GM12878 (cell line): Measurements from ENCODE around the gene GINS1. TPM values are rescaled to one million over a fixed set of nuclear protein-coding genes. Genes with fewer than 3 reads are reported as not detected.

ENCODE experiments used
- ATAC-seq: fragments of 200-7000 bp; cut with Tn5 transposase; 3 replicates; pipeline ENCODE4 v1.9.1; 2020; ENCODE audit warnings: mild to moderate bottlenecking, moderate library complexity
- BruUV-seq: library from RNA; stranded (reverse); fragments of 400-500 nt; replicated peaks from 2 replicates; lab custom pipeline; 2021; lab: Mats Ljungman, UMichigan
- CTCF ChIA-PET: fragments of 300-600 bp; sonication (Branson Sonifier 250); formaldehyde crosslinking; extraction: SDS; loops from one replicate; lab custom pipeline; 2021; ENCODE audit warnings: inconsistent platforms; lab: Yijun Ruan, JAX
- POLR2A ChIA-PET: fragments of 350-600 bp; formaldehyde crosslinking; extraction: SDS; loops from one replicate; lab custom pipeline; 2021; ENCODE audit warnings: inconsistent platforms; lab: Charles Lee
- RAD21 ChIA-PET: fragments of 300-600 bp; sonication (Branson Sonifier 250); formaldehyde crosslinking; loops from one replicate; lab custom pipeline; 2023; ENCODE audit warnings: antibody characterized with exemption; ENCODE audit not compliant: unreplicated experiment; lab: Charles Lee
- SMC1A ChIA-PET: fragments of 300-600 bp; sonication (Branson Sonifier 250); formaldehyde crosslinking; loops from one replicate; lab custom pipeline; 2023; ENCODE audit not compliant: unreplicated experiment, uncharacterized antibody; lab: Charles Lee
- DNase-seq: peaks from one replicate; pipeline ENCODE4 v3.0.0-alpha.2; 2011; ENCODE audit warnings: low read depth, low spot score
- FAIRE-seq: peaks from 3 replicates; lab custom pipeline; 2011; peaks lifted over from hg19 to GRCh38; lab: Jason Lieb, UNC
- H2AFZ ChIP-seq: 2 replicates; pipeline ENCODE4 v1.6.0; 2011; ENCODE audit warnings: low read depth, low read length, control low read depth; ENCODE audit not compliant: control insufficient read depth
- H3K27ac ChIP-seq: 2 replicates; pipeline ENCODE4 v1.5.1; 2011; ENCODE audit warnings: control low read depth; ENCODE audit not compliant: control insufficient read depth, insufficient read depth
- H3K27me3 ChIP-seq, 2 experiments: replicated peaks in 1 of 2; 2 replicates each; pipeline versions ENCODE4 v1.6.0 to v1.6.1; 2011; ENCODE audit warnings: low read length in 1 of 2; ENCODE audit not compliant: control insufficient read depth in 2 of 2, insufficient read depth in 2 of 2
- H3K36me3 ChIP-seq, 2 experiments: 2 replicates each; pipeline ENCODE4 v1.5.1; 2011; ENCODE audit warnings: low read length in 1 of 2; ENCODE audit not compliant: control insufficient read depth in 2 of 2, insufficient read depth in 2 of 2
- H3K4me1 ChIP-seq: 2 replicates; pipeline ENCODE4 v1.6.1; 2011; ENCODE audit warnings: mild to moderate bottlenecking, low read length, moderate library complexity, mixed read lengths; ENCODE audit not compliant: control insufficient read depth, insufficient read depth
- H3K4me2 ChIP-seq: 2 replicates; pipeline ENCODE4 v1.6.0; 2011; ENCODE audit warnings: control low read depth; ENCODE audit not compliant: control insufficient read depth, insufficient read depth
- H3K4me3 ChIP-seq: fragments of 200-600 bp; sonication (generic); 2 replicates; pipeline ENCODE4 v1.5.1; 2016
- H3K79me2 ChIP-seq: 2 replicates; pipeline ENCODE4 v1.6.0; 2011; ENCODE audit warnings: low read length; ENCODE audit not compliant: control insufficient read depth, insufficient read depth
- H3K9ac ChIP-seq: 2 replicates; pipeline ENCODE4 v1.8.0; 2011; ENCODE audit warnings: low read length, control low read depth, mixed read lengths; ENCODE audit not compliant: control insufficient read depth, insufficient read depth
- H3K9me3 ChIP-seq: replicated peaks from 3 replicates; pipeline ENCODE4 v1.5.1; 2011; ENCODE audit warnings: mild to moderate bottlenecking, low read length; ENCODE audit not compliant: control insufficient read depth, insufficient read depth
- H4K20me1 ChIP-seq: 2 replicates; pipeline ENCODE4 v1.6.0; 2011; ENCODE audit not compliant: control insufficient read depth, insufficient read depth
- CREB1 ChIP-seq: IDR thresholded peaks from 2 replicates; pipeline ENCODE4 v1.6.1; 2012; ENCODE audit warnings: low read depth, mild to moderate bottlenecking, inconsistent platforms
- HCFC1 ChIP-seq: fragments of 150-350 bp; IDR thresholded peaks from 2 replicates; pipeline ENCODE4 v1.6.1; 2014; ENCODE audit warnings: low read length
- RB1 ChIP-seq: fragments of 450-650 bp; formaldehyde crosslinking; IDR thresholded peaks from 2 replicates; pipeline ENCODE4 v1.6.1; 2017; ENCODE audit warnings: mild to moderate bottlenecking, borderline replicate concordance
- TBL1XR1 ChIP-seq: IDR thresholded peaks from 2 replicates; pipeline ENCODE4 v1.6.1; 2012; ENCODE audit warnings: low read depth, low read length, improper control_type of control experiment
- WGBS: methylation state at CpG from one replicate; pipeline ENCODE4 v1.1.6; 2016; ENCODE audit warnings: low lambda C conversion rate; ENCODE audit not compliant: insufficient replicate concordance, insufficient coverage; ENCODE audit errors: missing lambda C conversion rate; 5-methylcytosine and 5-hydroxymethylcytosine counted together
- in situ Hi-C: fragments of 300-500 bp; cut with MboI; formaldehyde crosslinking; loops from 9 replicates; pipeline ENCODE4 v1.14.3; 2018; ENCODE audit warnings: mixed read lengths
- intact Hi-C: fragments of 100-400 bp; cut with micrococcal nuclease; formaldehyde crosslinking; loops from one replicate; pipeline ENCODE4 v1.14.2; 2022; ENCODE audit not compliant: unreplicated experiment
- polyA plus RNA-seq, 11 experiments: library from polyadenylated mRNA; depleted of rRNA in 4 of 11; unstranded in 6 of 11; stranded (reverse) in 5 of 11; fragments of >200 nt; fragmentation: Nextera tagmentation in 4 of 11; fragmentation: Illumina TruSeq in 1 of 11; extraction: Ambion mirVana in 4 of 11; extraction: Trizol in 1 of 11; gene quantifications; 1 replicate in 1 of 11; 2 replicates in 10 of 11; pipeline versions ENCODE4 v1.2.1 to v1.2.3, GENCODE V29; 2011 to 2016; ENCODE audit warnings: inconsistent platforms in 2 of 11, missing spikeins in 2 of 11, low read depth in 1 of 11
- total RNA-seq, 4 experiments: library from RNA; depleted of rRNA in 3 of 4; stranded (reverse); fragments of >200 nt in 3 of 4; fragmentation: Illumina TruSeq in 1 of 4; extraction: Trizol in 1 of 4; gene quantifications; 2 replicates each; pipeline versions ENCODE4 v1.2.1 to v1.2.3, GENCODE V29; 2013 to 2021
- TF ChIP-seq, protein P1 (sequence below), 3 experiments: IDR thresholded peaks in 2 of 3; conservative IDR thresholded peaks in 1 of 3; 2 replicates each; pipeline ENCODE4 v1.5.1; 2011; ENCODE audit warnings: low read depth in 3 of 3, low read length in 3 of 3, mild to moderate bottlenecking in 3 of 3, control low read depth in 2 of 3, moderate library complexity in 2 of 3, inconsistent platforms in 1 of 3, mixed read lengths in 1 of 3; ENCODE audit not compliant: control insufficient read depth in 2 of 3, insufficient read depth in 1 of 3; ENCODE audit errors: extremely low read depth in 1 of 3
- TF ChIP-seq, protein P2 (sequence below): IDR thresholded peaks from 2 replicates; pipeline ENCODE4 v1.6.1; 2011; ENCODE audit warnings: mild to moderate bottlenecking, low read depth, low read length, moderate library complexity; ENCODE audit not compliant: insufficient replicate concordance
- TF ChIP-seq, protein P3 (sequence below): fragments of 450-650 bp; IDR thresholded peaks from 2 replicates; pipeline ENCODE4 v1.6.1; 2017; ENCODE audit warnings: mild to moderate bottlenecking, moderate library complexity

GINS1 gene
- total and polyA plus RNA-seq, 10 of the 15 experiments (the other 5 are each of a cell fraction or from before 2014, with no cell fraction given), result 13.0 to 44.6 (median 30.3) TPM

DNA sequence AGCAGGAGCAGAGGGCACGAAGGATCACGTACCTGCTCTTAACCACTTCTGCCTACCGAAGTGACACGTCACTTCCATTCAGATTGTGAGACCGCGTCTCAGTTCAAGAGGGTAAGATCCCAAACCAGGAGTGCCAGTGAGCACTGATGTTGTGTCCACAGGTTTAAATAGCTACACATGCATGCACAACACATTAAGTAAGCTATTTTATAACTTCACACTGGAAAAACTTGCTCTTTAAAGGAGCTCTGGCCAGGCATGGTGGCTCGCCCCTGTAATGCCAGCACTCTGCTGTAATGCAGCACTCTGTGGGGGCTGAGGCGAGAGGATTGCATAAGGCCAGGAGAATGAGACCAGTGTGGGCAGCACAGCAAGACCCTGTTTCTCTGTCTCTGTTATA lies 37.9 kb upstream of the GINS1 start:
- FAIRE-seq, result no peak
- in situ Hi-C loops, result no loop called here
- Histone ChIP-seq H3K9ac (no peak overlapping the region), H3K79me2 (peaks cover 13% of the 10 kb centered on the region), H3K4me1 (peaks cover 4% of the 10 kb centered on the region; the same call in 1 of the 2 replicates), H3K27ac (no peak overlapping the region), H3K36me3 (no peaks in the 10 kb centered on the region; a peak in 1 of 4 replicates), H3K4me3 (no peak overlapping the region), H3K4me2 (no peak overlapping the region), H4K20me1 (no peaks in the 10 kb centered on the region), H3K9me3 (peaks cover 2% of the 10 kb centered on the region; the same call in 2 of the 3 replicates), H3K27me3 (no peaks in the 10 kb centered on the region), H2AFZ (no peak overlapping the region)
- intact Hi-C loops, result no loop called here
- ATAC-seq, result no peak
- 98% methylated on average over 8 of the region's 8 CpGs for WGBS
- no peak for DNase-seq
- SMC1A ChIA-PET, result interaction anchor here (1.6 kb wide), 1 partner anchor 30 kb away, joined by 3 read pairs; no protein-coding TSS in a partner anchor
- BruUV-seq, result no TSS peak
- RAD21 ChIA-PET, result no interaction called here
- CTCF ChIA-PET, result no interaction called here
- POLR2A ChIA-PET, result no interaction called here
- no peak for TF ChIP-seq CREB1
- TF ChIP-seq, protein P1, sequence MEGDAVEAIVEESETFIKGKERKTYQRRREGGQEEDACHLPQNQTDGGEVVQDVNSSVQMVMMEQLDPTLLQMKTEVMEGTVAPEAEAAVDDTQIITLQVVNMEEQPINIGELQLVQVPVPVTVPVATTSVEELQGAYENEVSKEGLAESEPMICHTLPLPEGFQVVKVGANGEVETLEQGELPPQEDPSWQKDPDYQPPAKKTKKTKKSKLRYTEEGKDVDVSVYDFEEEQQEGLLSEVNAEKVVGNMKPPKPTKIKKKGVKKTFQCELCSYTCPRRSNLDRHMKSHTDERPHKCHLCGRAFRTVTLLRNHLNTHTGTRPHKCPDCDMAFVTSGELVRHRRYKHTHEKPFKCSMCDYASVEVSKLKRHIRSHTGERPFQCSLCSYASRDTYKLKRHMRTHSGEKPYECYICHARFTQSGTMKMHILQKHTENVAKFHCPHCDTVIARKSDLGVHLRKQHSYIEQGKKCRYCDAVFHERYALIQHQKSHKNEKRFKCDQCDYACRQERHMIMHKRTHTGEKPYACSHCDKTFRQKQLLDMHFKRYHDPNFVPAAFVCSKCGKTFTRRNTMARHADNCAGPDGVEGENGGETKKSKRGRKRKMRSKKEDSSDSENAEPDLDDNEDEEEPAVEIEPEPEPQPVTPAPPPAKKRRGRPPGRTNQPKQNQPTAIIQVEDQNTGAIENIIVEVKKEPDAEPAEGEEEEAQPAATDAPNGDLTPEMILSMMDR (IDR thresholded peaks at IDR 0.05 in 2 of 3, conservative IDR thresholded peaks at IDR 0.05 in 1 of 3; ENCODE audit: control insufficient read depth in 2 of 3, extremely low read depth in 1 of 3, insufficient read depth in 1 of 3, low read depth in 3 of 3, low read length in 3 of 3), result no peak
- TF ChIP-seq, protein P2, sequence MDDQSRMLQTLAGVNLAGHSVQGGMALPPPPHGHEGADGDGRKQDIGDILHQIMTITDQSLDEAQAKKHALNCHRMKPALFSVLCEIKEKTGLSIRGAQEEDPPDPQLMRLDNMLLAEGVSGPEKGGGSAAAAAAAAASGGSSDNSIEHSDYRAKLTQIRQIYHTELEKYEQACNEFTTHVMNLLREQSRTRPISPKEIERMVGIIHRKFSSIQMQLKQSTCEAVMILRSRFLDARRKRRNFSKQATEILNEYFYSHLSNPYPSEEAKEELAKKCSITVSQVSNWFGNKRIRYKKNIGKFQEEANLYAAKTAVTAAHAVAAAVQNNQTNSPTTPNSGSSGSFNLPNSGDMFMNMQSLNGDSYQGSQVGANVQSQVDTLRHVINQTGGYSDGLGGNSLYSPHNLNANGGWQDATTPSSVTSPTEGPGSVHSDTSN, result no peak
- no peak for TF ChIP-seq RB1
- no peak for TF ChIP-seq HCFC1
- no peak for TF ChIP-seq TBL1XR1
- TF ChIP-seq, protein P3, sequence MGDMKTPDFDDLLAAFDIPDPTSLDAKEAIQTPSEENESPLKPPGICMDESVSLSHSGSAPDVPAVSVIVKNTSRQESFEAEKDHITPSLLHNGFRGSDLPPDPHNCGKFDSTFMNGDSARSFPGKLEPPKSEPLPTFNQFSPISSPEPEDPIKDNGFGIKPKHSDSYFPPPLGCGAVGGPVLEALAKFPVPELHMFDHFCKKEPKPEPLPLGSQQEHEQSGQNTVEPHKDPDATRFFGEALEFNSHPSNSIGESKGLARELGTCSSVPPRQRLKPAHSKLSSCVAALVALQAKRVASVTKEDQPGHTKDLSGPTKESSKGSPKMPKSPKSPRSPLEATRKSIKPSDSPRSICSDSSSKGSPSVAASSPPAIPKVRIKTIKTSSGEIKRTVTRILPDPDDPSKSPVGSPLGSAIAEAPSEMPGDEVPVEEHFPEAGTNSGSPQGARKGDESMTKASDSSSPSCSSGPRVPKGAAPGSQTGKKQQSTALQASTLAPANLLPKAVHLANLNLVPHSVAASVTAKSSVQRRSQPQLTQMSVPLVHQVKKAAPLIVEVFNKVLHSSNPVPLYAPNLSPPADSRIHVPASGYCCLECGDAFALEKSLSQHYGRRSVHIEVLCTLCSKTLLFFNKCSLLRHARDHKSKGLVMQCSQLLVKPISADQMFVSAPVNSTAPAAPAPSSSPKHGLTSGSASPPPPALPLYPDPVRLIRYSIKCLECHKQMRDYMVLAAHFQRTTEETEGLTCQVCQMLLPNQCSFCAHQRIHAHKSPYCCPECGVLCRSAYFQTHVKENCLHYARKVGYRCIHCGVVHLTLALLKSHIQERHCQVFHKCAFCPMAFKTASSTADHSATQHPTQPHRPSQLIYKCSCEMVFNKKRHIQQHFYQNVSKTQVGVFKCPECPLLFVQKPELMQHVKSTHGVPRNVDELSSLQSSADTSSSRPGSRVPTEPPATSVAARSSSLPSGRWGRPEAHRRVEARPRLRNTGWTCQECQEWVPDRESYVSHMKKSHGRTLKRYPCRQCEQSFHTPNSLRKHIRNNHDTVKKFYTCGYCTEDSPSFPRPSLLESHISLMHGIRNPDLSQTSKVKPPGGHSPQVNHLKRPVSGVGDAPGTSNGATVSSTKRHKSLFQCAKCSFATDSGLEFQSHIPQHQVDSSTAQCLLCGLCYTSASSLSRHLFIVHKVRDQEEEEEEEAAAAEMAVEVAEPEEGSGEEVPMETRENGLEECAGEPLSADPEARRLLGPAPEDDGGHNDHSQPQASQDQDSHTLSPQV, result no peak
